GM04504 (cell line): ENCODE data around the gene RGS3.

Source experiments
- DNase-seq: peaks from one replicate; pipeline ENCODE4 v3.0.0-alpha.2; 2012; ENCODE audit warnings: low read depth

RGS3 gene

DNA sequence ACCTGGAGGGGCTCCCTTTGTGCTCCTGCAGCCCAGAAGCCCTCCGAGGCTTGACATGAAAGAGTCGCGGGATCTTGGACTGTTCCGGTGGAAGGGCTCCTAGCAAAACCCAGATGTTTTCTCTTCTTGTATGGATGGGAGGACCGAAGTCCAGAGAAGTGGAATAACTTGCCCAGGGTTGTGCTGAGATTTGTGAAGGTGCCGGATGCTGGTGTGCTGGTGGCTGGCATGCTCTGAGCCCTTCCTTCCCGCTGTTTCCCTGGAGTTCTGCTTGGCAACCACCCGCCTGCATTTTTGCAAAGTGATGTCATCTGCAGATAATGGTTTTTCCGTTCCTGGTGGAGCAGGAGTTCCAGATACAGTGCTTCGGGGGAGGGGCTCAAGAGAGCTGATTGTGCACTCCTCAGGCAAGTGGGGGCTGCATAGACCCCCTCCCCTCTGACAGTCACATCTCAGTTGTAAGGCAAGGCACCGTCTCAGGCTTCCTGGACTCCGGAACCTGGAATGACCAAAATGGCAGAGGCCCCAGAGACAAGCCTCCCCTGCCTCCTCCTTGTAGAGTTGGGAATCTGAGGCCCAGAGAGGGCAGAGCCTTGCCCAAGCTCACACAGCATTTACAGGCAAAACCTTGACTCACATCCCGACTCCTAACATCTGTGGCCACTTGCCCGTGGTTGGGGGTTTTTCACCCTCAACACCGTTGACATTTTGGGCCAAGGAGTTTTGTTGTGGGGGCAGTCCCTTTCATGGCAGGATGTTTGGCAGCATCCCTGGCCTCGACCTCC is 157.0 kb downstream of the RGS3 start:
- DNase-seq = peak; percentile 83

DNA sequence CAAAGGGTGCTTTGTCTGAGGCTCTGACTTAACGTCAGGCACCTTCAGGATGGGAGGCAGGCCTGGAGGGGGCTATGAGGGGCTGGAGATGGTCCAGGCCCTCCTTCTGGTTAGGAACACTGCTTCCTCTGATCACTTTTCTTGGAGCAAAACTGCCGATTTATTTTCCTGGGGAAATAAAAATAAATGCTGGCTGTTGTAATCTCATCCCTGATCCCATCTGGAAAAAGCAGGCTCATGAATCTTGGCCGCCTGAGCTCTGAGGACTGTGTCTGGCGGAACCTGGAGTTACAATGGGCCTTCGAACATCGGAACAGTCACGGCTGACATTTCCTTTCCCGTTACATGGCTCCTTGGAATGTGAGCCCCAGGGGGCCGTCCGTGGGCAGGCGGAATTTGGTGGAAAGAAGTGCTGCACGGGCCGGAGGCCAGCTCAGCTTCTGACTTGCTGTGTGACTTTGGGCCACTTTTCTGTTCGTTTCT is 157.8 kb downstream of the RGS3 start:
- DNase-seq = peak; percentile 90

DNA sequence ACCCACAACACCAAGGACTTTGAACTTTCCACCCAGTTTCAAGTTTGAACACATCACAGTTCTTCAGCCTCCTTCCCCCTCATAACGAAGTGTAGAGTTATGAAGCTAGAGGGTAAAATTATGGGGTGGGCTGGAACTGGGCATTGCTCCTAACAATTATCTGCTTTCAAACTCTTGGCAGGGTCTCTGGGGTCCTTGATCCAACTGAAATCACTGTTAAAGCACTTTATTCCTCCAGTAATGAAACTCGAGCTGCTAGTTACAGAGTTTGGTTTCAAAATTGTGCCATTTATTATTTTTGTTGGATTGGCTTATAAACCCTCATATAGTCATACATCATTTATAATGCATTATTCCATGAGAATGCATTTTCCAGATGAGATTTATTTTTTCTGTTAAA is 158.5 kb downstream of the RGS3 start:
- no peak for DNase-seq

DNA sequence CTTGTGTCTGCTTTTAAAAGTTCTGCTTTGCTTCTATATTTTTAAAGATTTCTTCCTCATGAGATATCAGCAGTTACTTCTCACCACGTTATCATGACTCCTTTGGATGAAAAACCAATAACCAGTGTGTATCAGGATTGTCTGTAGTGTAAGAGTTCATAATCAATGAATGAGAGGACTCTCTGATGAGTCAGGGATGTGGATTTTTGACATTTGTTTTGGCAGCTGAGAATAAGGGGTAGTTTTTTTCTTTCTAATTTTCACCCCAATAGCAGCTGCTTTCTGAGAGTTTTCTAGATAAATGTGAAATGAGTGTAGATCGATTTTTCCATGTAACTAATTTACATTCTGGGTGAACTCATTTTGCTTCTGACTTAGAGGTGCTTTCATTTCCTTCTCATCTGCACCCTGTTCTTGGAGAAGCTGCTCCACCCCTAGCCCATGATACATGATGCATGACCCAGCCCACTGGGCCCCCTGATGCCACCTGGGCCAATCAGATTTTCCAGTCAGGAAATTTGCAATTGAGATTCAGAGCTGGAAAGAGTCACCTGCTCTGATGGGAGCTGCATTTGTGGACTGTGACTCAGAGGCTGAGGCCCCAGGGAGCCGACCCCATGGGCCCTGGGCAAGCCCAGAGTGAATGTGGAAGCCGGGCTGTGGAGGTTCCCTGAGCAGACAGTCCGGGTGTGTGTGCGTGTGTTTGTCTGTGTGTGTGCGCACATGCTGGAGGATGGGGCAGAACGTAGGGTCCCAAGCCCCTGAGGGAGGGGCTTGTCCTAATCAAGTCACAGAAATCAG is 159.3 kb downstream of the RGS3 start:
- DNase-seq = peak; percentile 48

DNA sequence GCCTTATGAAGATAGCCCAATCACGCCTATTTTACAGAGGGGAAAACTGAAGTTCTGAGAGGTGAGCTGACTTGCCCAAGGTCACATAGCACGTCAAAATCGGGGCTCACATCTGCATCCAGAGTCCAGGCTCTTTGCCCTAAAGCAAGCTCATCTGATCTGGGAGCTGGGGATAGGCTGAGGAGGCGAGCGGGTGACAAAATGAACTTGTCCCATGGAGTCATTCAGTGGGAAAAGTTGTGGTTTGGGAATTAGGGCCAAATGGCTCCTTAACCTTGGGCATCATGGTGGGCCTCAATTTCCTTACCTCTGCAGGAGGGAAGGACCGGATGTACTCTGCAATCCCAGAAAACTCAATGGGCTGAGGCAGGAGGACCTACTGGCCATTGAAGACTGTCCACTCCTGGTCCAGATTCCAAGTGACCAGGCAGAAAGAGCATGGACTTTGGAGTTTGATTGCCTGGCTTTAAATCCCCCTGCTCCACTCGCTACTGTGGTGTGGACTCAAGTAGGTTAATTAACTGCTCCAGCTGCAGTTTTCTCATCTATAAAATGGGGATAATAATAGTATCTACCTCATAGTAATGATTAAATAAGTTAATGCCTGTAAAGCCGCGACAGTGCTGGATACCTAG is 160.4 kb downstream of the RGS3 start:
- no peak for DNase-seq

DNA sequence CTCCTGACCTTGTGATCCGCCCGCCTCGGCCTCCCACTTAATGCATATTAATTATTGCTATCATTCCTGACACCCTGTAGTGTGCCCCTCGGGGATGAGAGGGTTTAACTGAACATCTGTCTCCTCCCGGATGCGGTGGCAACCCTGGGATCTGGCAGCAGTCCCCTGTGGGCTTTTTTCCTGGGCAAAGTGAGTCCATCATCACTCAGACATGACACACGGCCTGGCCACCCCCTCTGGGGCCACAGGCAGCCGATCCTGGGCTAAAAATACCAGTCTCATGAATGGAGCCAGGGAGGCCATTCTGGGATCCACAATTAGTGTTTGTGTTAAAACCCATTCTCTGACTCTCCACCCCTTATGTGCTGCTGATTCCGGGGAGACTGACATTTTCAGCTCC is 161.2 kb downstream of the RGS3 start:
- DNase-seq = no peak

DNA sequence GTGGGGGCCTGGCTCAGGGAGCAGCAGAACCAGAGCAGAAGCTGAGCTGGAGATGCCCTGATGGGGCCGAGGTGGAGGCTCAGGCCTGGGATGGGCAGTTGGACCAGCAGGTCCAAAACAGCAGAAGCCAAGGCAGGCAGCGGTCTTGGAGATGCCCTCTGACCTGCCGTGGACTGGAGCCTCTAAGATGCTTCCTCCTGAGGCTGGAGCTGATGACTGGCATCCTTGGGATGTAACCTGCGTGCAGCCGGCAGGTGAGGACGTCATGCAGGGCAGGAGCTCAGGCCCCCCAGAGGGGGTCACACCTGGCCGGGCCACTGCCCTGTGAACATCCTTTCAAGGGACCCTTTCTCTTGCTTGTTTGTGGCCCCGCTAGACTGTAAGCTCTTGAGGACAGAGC is 162.0 kb downstream of the RGS3 start:
- no peak for DNase-seq

DNA sequence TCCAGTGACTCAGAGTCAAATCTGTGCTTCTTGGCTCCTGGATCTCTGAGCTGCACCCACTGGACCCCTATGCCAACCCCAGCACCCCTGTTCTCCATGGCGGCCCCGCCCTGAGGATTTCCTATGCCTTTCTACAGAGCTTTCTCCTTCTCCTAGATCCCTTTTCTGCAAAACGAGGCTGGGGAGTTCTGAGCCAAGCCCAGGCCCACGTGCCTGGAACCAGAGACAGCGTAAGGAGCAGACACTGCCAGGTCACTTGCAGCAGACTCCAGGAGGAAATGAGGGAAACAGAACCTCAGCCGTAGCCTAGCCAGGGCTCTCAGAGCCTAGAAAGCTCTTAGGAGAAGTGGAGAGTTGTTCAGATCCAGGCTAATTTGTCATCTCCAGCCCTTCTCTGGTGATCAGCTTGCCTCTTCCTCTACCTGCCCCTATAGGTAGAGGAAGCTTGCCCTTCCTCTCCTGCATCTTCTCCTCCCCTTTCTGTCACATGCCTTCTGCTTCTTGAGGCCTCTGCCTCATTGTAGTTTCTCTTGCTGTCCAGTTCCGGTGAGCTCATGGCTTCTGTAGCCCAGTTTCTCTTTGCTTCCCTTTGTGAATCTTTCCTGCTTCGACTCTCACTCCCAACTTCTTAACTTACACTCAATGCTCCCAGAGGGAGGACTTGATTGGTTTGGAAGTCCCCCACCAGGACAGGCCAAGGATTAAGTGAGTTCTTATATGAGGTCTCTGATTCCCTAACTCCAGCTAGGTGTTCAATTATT is 163.4 kb downstream of the RGS3 start:
- DNase-seq = no peak

DNA sequence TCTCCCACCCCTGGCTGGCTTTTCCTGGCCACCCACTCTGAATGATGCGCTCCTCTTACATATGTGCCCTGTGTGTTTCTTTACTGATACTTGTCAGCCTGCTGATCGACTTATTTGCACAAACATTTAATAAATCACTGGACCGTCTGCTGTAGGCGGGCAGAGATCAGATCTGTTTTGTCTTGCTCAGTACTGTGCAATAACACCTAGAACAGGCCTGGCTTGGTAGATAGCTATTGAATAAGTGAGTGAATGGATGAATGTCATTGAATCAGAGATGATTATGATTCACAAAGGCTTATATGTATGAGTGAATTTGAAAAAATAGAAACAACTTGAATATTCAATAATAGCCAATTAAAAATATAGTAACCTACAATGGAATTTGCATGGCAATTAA is 165.1 kb downstream of the RGS3 start:
- no peak for DNase-seq

DNA sequence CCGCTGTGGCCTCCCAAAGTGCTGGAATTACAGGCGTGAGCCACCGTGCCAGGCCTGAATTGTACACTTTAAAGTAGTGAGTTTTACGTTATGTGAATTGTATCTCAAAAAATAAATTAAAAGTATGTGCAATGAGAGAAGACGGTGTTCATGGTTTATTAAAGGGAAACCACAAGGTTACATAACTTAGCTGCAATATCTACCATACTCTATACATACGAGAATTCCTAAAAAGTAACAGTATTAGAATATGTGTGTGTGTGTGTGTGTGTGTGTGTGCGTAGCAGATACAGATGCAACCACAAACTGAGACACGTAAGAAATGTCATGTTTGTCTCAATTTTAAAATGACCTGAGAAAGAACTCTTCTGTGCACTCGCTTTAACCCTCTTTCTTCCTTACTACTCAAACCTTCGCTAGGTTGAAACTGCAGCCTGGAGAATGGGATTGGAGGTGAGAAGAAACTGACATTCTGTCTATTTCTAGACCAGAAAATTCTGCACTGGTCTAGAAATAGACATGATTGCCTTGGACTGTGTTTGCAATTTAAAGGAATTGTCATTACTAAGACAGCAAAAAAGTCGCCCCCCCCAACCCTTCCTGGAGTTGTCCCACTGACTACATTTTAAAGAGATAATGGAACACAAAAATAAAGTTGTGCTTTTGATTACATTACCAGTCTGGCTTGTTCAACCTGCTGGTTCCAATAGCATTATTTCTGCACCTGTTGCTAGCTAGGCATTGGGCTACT is 167.0 kb downstream of the RGS3 start:
- no peak for DNase-seq

DNA sequence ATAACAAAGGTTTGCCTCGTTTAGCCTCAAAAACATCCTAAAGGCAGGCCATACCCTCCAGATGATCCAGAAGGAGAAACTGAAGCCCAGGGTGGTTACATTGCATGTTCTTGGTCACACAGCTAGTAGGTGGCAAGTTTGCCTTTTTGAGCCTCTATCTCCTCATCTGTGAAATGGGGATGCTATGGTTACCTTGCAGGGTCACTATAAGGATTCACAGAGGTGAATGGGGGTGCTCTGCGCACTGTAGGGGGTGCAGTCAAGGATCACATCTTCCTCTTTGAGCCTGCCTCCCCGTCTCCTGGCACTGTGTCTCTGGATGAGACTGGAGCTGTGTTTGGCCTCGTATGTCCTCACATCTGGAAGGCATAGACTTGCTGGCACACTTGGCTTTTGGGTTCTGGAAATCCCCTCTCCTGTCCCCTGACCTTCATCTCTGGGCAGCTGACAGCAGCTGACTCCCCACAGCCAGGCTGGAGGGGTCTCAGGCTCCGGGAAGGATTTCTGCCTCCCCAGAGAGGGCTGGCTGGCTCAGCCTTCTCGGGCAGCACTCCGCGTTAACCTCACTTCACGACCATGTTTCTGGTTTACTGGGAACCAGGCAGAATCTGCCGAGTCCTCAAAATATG is 167.7 kb downstream of the RGS3 start:
- no peak for DNase-seq

DNA sequence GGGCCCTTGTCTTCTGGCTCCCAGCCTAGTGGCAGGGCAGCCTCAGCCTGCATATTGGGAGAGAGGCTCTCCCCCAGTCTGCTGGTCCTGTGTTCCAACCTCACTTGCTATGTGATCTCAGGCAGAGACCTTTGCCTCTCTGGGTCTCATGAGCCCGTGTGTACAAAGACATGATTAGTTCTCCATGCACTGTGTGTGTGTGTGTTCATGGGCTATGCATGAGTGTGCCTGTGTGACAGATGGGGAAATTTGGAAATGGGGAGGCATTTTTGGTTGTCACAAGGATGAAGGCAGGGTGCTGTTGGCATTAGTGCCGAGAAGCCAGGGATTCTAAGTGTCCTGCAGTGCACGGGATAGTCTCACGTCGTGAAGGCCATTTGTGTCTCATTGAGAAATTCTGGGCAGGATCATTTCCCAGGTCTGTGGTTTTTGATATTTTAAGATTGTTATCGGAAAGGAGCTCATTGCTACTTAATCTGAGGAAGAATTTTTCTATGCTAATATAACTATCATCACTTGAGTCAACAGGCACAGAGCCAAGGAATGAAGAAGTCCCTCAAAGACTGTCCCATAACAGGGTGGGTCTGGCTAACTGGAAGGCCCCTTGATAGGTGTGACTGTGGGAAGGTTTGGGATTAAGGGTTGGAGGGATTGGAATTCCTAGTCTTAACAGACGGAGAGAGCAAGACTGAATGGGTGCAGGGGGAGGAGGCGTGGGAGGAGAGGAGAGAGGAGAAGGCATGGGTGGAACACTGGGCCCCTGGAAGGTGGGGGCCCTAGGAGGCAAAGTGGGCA is 168.5 kb downstream of the RGS3 start:
- no peak for DNase-seq

DNA sequence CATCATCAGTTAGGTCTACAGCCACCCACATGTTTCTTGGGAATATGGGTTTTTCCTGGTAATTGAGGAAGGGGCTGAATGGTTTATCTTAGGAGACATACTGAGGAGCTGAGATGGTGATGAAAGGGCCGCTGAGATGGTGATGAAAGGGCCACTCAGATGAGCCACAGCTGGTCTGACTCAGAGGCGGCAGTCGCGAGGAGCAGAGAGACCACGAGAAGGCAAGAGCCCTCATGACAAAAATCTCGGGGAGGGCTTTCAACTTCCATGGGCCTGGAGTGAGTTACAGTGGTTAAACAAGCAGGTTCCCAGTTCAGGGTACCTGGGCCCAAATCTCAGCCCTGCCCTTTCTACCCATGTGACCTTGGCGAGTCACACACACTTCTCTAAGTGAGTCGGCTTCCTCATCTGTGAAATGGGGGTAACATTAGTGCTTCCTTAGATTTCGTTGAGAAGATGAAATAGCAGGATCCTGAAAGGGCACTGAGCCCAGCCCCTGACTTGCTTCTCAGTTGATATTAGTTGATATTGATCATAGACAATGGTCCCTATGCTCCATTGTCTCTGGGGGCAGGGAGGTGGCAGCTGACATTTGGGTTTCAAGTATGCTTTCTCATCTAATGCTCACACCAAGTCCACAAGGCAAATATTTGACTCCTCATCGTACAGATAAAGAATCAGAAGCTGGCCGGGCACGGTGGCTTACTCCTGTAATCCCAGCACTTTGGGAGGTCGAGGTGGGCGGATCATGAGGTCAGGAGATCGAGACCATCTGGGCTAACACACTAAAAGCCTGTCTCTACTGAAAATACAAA is 169.5 kb downstream of the RGS3 start:
- DNase-seq = no peak

DNA sequence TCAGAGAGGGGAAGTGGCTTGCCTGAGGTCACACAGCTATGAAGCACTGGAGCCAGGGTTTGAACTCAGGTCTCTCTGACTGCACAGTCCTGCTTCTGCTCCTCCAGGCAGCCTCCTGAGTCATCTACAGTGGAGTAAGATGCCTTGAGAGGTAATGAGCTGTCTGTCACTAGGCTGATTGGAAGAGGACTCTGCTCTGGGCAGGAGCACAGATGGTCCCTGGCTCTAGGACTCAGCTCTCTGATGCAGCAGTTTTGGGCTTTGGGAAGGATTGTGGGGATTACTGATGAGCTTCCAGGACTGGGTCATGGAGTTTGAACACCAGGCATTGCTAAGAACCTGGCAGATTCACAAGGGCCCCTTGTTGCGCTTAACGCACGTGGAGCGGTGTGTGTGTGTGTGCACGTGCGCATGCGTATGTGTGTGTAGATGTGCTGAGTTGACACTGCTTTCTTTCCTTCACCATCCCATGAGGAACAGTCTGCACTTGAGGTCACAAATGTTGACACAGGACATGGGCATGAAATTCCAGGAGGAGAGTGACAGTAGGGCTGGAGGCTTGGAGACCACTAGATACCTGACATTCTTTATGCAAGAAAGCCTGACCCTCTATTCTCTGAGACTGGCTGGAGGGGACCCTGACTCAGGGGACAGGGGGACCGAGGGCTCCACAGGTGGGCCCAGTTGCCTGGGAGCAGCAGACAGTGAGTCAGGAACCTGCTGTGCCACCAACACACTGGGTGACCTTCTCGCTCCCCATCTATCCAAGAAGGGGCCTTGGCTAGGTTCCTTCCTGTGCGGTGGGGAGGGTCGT is 170.5 kb downstream of the RGS3 start:
- DNase-seq = no peak

DNA sequence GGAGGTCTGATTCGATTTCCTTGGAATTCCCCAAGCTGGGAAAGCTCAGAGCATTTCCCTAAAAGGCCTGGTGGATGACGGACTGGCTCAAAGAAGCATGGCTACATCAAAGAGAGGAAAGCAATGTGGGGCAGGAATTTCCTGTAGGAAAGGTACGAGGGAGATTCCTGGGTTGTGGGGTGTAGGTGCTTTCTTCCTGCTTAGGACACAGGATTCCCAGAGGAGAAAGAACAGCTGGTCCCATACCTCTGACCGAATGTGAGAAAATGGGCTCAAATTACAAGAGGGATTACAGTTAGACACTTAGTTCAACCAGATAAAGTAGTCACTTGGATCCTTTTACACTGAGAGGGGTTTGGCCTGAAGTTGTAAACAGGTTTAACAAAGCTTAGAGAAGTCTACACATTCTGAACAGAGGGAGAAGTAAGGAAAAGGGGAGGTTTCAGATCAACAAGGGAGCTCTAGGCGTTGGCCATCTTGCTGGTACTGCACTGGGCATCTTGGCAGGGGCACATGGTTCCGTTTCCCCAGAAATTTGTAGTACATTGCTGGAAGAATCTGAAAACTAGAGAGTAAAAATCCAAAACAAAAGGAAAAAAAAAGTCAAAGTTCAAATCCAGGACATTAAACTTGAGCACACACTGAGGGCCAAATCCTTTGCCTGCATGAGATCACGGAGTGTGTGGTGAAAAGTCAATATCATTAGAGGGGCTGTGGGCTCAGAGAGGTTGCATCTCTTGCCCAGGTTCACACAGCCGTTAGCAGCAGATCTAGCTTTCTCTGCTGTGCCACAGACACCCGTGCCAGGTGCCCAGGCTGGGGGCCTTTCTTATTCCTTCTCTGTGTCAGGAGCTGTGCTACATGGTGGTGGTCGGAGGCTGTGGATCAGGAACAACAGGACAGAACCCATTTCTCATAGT is 171.3 kb downstream of the RGS3 start:
- DNase-seq = no peak

DNA sequence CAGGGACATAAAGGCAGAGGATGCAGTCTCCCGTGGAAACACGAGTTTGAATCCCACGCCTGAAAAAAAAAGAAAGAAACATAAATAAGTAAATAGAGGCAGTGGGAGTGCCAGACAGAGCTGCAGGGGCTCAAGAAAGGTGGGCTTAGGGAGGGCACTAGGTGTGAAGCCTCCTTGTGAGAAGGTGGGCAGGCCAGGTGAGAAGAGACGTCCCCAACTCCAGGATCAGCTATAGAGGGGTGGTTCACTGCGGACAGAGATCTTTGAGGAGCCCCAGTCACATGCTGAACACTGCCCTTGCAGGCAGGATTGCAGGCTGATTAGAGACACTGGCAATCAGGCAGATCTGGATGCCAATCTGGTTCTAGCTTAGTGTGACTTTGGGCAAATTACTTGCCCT is 172.1 kb downstream of the RGS3 start:
- DNase-seq = no peak

DNA sequence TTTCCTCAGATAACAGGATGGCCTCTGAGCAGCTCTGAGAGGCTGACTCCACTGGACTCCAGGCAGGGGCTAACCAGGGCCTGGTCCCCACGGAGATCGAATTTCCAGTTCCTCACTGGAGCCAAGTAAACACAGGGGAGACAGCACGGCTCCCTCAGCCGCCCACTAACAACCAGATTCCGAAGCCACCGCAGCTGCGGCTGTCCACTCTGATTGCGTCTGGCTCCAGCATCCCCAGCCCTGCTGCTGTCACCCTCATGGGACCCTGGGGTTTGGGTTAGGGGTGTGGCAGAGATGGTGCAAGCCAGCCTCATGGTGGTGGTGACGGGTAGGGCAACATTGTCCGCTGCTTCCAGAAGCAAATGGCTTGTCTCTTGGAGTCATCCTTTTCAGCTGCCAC is 172.6 kb downstream of the RGS3 start:
- no peak for DNase-seq
